Measurements from ENCODE around the gene HABP4.

HABP4 gene

DNA sequence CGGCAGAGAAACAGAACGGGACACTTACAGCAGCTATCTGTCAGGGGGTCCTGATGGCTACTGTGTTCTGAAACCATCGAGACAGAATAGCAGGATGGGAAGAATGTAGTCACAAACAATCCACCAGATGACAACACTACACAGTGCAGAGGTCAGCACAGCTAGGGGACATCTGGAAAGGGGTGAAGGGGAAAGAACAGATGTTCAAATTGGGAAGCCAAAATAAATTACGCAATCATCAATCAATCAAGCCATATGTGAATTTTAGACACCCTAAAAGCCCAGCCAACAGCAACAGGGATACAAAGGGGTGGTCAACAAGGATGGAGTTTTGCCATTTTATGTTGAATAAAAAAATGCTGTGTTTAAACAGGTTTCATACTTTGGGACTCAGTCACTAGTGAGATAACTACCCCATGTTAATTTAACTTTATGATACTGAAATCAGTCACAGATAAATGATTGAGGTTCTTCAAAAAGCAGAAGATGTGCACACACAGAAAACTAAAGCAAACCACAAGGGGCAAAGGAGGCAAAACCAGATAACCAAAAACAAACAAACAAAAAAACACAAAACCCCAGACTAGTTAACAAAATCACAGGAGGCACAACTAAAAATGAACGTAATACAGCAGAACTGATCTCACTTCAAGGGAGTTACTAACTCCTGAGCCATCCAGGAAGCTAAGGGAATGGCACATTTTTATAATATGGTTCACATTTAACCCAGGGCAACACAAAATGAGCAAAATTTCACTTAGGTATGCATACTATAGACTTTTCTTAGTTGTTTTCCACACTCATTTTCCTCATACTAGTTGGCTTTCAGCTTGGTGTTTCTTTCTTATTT lies 65.9 kb downstream of the HABP4 start:
- DNase-seq (ENCODE audit: low read depth in 3 of 3, low spot score in 1 of 3), result no peak

DNA sequence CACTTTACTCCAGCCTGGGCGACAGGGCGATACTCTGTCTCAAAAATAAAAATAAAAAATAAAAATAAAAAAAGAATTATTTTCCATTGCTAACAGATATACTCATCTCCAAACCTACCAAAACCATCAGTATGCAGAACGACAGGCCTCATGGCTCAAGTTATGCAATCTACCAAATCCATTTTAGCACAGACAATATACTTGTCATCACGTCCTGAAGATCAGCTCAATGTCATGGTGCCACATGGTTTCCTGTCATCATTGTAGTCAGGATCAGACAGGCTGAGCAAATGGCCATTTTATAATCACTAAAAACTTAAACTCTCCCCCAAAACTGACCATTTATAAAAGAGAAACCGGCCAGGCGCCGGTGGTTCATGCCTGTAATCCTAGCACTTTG lies 69.1 kb downstream of the HABP4 start:
- DNase-seq (ENCODE audit: low read depth in 3 of 3, low spot score in 1 of 3), result no peak

DNA sequence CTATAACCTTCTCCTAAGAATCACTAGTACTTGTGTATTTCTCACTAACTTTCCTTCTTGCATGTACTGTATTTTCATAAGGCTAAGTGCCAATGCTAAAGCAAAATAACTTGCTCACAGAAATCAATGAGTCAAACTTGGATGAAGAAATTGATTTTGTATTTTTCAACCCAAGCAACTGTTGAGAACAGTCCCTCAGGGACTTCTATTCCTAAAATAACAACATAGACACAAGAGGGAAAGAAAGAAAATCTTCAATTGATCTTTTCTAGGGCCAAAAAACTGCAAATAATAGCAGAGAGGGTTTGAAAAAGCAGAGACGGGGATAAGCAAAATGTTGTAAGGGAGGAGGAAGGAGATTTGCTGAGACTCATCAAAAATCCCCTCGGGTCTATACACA lies 69.8 kb downstream of the HABP4 start:
- no peak for DNase-seq (ENCODE audit: low read depth in 3 of 3, low spot score in 1 of 3)

DNA sequence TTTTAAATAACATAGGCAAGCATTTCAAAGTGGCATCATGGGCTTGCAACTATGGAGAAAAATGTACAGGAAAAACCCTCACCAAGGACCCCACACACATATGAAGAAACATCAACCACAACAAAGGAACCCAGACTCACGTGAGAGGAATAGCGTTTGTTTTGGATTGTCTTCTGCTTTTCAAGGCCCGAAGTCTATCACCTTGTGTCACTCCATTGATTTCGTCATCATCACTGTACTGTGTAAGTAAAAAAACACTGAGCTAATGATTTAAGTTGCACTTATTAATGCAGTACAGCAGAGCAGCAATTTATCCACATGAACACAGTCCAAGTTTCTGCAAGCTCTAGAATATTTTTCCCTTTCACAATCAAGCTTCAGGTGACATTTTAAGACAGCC lies 72.4 kb downstream of the HABP4 start:
- no peak for DNase-seq (ENCODE audit: low read depth in 3 of 3, low spot score in 1 of 3)

DNA sequence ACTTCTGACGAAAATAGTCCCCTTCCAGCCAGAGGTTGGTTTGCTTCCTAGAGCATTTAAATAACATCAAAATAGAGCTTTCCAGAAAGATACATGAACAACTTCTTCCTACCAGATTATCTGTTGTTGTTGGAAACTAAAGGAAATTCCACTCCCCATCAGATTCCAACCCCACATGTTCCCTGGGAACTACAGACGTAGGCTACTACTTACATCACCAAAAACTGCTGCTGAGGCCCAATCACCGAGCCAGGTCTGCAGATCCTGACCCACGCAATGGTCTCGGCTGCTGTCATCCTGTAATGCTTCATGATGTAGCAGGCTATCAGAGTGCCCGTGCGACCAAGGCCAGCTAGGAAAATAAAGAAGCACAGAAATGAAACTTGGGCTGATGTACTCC lies 73.4 kb downstream of the HABP4 start:
- no peak for DNase-seq (ENCODE audit: low read depth in 3 of 3, low spot score in 1 of 3)

DNA sequence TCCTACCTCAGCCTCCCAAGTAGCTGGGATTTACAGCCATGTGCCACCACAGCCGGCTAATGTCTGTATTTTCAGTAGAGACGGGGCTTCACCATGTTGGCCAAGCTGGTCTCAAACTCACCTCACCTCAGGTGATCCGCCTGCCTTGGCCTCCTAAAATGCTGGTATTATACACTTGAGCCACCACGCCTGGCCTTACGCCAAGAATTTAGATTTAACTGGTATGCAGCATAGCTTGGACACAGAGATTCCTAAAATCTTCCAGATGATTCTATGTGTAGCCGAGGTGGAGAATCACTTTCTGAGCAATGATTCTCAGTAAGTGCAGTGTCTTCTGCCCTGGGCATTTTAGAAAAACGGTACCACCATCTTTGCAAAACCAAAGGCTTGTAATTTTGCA lies 74.1 kb downstream of the HABP4 start:
- no peak for DNase-seq (ENCODE audit: low read depth in 3 of 3, low spot score in 1 of 3)

DNA sequence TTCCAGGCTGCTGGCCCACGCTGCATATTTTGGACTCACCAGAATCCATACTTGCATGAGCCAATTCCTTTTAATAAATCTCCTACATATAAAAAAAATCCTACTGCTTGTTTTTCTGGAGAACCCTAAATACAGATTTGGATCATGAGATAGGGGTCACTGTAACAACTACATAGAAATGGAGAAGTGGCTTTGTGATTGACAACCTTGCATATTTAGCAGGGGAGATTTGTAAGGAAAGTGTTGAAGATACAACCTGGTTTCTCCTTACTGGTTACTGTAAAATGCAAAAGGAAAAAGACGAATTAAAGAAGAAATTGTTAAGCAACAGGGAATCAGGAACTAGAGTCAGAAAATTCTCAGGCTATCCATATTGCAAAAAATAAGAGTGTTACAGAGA lies 74.8 kb downstream of the HABP4 start:
- no peak for DNase-seq (ENCODE audit: low read depth in 3 of 3, low spot score in 1 of 3)

DNA sequence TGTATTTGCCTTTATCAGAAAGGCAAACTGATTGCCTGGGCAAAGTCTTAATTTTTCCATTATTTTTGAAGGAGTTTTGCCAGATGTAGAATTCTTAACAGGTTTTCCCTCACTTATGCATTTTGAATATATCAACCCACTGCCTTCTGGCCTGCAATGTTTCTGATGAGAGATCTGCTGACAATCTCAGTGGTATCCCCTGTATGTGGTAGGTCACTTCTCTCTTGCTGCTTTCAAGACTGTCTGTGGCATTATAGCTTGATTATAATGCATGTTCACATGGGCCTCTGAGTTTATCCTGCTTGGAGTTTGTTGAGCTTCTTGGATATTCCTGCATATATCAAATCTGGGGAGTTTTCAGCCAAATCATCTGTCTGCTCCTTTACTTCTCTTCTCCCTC lies 82.2 kb downstream of the HABP4 start:
- DNase-seq (ENCODE audit: low read depth in 3 of 3, low spot score in 1 of 3), result no peak

DNA sequence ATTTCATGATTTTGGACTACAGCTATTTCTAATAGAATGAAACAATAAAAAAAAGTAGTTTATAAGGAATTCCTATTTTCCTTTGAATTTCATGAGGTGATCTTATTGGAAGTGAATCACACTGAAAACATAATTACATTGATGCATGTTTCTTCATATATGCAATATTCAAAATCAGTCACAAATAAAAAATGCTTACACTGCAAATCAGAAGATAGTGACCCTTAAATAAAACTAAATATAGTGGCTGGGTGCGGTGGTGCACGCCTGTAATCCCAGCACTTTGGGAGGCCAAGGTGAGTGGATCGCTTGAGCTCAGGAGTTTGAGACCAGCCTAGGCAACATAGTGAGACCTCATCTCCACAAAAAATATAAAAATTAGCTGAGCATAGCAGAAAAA lies 90.1 kb downstream of the HABP4 start:
- DNase-seq (ENCODE audit: low read depth in 3 of 3, low spot score in 1 of 3), result no peak
